Vagina (tissue), 2 donors: Measurements from ENCODE around the gene RAVER2. TPM values are rescaled to one million over a fixed set of nuclear protein-coding genes. Genes with fewer than 3 reads are reported as not detected.

Experiments
- DNase-seq, 2 donors: peaks; one replicate each; pipeline ENCODE4 v3.0.0-alpha.2; 2017; ENCODE audit errors: extremely low spot score in 2 of 2
- H3K27ac ChIP-seq: fragments of 200-600 bp; sonication (generic); one replicate; pipeline ENCODE4 v1.5.1; 2019
- H3K27me3 ChIP-seq: fragments of 200-600 bp; sonication (generic); one replicate; pipeline ENCODE4 v1.5.1; 2019
- H3K36me3 ChIP-seq, 2 donors: fragments of 200-600 bp; sonication (generic); one replicate each; pipeline ENCODE4 v1.5.1; 2017 to 2019
- H3K4me1 ChIP-seq: fragments of 200-600 bp; sonication (generic); one replicate; pipeline ENCODE4 v1.5.1; 2019
- H3K4me3 ChIP-seq, 2 donors: fragments of 200-600 bp; sonication (generic); 1 replicate in 1 of 2; 2 replicates in 1 of 2; pipeline ENCODE4 v1.5.1; 2016 to 2019
- H3K9me3 ChIP-seq: fragments of 200-600 bp; sonication (generic); one replicate; pipeline ENCODE4 v1.5.1; 2019
- POLR2A ChIP-seq, 2 donors: fragments of 450-650 bp; IDR thresholded peaks; one replicate each; pipeline ENCODE4 v1.6.1; 2017; ENCODE audit warnings: antibody characterized with exemption in 2 of 2, mild to moderate bottlenecking in 2 of 2, moderate library complexity in 2 of 2
- POLR2AphosphoS5 ChIP-seq, 2 donors: sonication (generic); formaldehyde crosslinking; IDR thresholded peaks; one replicate each; pipeline ENCODE4 v1.9.0; 2017; ENCODE audit warnings: antibody characterized with exemption in 2 of 2, mild to moderate bottlenecking in 2 of 2, low read depth in 1 of 2; ENCODE audit not compliant: insufficient read depth in 1 of 2
- intact Hi-C: fragments of 100-400 bp; cut with DNase I; formaldehyde crosslinking; loops from one replicate; pipeline ENCODE4 v1.15.1; 2023
- total RNA-seq: library from RNA; depleted of rRNA; stranded (reverse); fragments of >200 nt; gene quantifications from one replicate; pipeline ENCODE4 v1.2.3, GENCODE V29; 2016
- TF ChIP-seq, protein P1 (sequence below), 3 experiments: fragments of 450-650 bp in 2 of 3; fragments of 200-600 bp in 1 of 3; sonication (generic) in 1 of 3; IDR thresholded peaks; one replicate each; pipeline ENCODE4 v1.5.1; 2017 to 2019; ENCODE audit warnings: antibody characterized with exemption in 3 of 3, mild to moderate bottlenecking in 2 of 3, moderate library complexity in 2 of 3

RAVER2 gene
- total RNA-seq, 1 donor from 2014 or later, result 15.0 TPM

DNA sequence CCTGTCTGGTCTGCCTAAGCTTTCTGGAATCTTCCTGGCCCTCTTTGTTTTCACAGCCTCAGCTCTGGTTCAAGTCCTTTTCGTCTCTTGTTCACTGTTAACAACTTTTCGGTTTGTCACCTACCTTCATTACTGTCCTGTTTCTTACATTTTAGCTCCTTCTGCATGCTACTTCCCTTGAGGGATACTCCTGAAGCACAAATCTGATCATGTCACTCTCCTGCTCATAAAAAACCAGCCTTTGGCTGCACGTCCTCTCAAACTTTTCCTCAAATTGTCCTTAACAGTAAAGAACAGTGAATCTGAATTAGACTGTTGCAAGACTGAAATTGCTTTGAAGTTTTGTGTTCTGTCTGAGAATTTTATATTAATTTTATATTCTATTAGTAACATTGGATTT lies 3.3 kb downstream of the RAVER2 start:
- intact Hi-C loops, result no loop called here
- Histone ChIP-seq H3K4me1 (peaks cover 34% of the 10 kb centered on the region), H3K36me3 (no peaks in the 10 kb centered on the region), H3K9me3 (no peaks in the 10 kb centered on the region), H3K27ac (no peak overlapping the region), H3K27me3 (no peaks in the 10 kb centered on the region), H3K4me3 (no peak overlapping the region)
- DNase-seq, result no peak
- no peak for TF ChIP-seq POLR2A (IDR thresholded peaks at IDR 0.05)
- TF ChIP-seq, protein P1, sequence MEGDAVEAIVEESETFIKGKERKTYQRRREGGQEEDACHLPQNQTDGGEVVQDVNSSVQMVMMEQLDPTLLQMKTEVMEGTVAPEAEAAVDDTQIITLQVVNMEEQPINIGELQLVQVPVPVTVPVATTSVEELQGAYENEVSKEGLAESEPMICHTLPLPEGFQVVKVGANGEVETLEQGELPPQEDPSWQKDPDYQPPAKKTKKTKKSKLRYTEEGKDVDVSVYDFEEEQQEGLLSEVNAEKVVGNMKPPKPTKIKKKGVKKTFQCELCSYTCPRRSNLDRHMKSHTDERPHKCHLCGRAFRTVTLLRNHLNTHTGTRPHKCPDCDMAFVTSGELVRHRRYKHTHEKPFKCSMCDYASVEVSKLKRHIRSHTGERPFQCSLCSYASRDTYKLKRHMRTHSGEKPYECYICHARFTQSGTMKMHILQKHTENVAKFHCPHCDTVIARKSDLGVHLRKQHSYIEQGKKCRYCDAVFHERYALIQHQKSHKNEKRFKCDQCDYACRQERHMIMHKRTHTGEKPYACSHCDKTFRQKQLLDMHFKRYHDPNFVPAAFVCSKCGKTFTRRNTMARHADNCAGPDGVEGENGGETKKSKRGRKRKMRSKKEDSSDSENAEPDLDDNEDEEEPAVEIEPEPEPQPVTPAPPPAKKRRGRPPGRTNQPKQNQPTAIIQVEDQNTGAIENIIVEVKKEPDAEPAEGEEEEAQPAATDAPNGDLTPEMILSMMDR (IDR thresholded peaks at IDR 0.05), result no peak
- TF ChIP-seq POLR2AphosphoS5 (IDR thresholded peaks at IDR 0.05; ENCODE audit: insufficient read depth in 1 of 2, low read depth in 1 of 2), result no peak

DNA sequence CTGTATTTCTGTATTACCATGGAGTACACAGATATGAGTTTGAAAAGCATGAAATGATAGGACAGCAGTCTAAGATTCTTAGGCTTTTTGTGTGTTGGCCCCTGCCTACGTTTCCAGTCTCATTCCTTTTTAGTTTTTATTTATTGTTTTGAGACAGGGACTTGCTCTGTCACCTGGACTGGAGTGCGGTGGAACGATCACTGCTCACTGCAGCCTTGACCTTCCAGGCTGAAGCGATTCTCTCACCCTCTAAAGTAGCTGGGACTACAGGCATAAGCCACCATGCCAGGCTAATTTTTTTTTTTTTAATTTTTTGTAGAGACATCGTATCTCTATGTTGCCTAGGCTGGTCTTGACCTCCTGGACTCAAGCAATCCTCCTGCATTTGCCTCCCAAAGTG lies 3.8 kb downstream of the RAVER2 start:
- Histone ChIP-seq H3K4me1 (peaks cover 34% of the 10 kb centered on the region), H3K4me3 (no peak overlapping the region), H3K27me3 (no peaks in the 10 kb centered on the region), H3K9me3 (no peaks in the 10 kb centered on the region), H3K36me3 (no peaks in the 10 kb centered on the region), H3K27ac (no peak overlapping the region)
- no peak for TF ChIP-seq POLR2A (IDR thresholded peaks at IDR 0.05)
- no peak for TF ChIP-seq POLR2AphosphoS5 (IDR thresholded peaks at IDR 0.05; ENCODE audit: insufficient read depth in 1 of 2, low read depth in 1 of 2)
- TF ChIP-seq, protein P1 (IDR thresholded peaks at IDR 0.05), result no peak
- no peak for DNase-seq
- intact Hi-C loops, result no loop called here

DNA sequence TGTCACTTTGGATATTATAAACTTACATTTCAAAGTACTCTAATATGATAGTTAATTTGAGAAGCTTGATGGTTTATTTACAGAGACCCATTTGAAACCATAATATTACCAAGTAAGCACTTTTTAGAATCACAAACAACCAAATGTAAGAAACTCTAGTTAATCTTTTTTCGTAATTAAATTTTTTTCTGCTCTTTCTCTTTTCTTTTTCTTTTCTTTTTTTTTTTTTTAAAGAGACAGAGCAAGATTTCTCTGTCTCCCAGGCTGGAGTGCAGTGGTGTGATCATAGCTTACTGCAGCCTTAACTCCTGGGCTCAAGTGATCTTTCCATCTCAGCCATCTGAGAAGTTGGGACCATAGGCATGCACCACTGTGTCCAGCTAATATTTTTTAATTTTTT lies 5.2 kb downstream of the RAVER2 start:
- H3K36me3 ChIP-seq, result no peaks in the 10 kb centered on the region
- no peaks in the 10 kb centered on the region for H3K27me3 ChIP-seq
- no peak for DNase-seq

DNA sequence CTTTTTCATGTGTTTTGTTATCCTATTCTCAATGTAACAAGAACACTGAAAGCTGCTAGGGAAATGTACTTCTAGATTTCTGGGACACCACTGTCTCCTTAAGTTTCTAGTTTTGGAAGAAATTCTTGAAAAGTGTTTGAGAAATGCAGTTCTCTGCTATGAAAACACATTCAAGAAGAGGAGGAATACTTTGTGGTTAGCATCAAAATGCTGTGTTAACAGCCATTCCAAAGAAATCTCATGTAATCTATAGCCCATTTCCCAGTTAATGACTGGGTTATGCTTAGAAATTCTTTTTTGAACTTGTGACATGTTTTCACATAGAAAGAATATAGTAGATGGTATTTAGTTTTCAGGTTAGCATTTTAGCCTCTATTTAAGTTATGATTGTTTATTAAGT lies 6.0 kb downstream of the RAVER2 start:
- H3K36me3 ChIP-seq, result no peaks in the 10 kb centered on the region
- H3K9me3 ChIP-seq, result no peaks in the 10 kb centered on the region
- intact Hi-C loops, result no loop called here
- DNase-seq, result no peak
- H3K4me1 ChIP-seq, result peaks cover 40% of the 10 kb centered on the region
- H3K27ac ChIP-seq, result no peak overlapping the region
- H3K4me3 ChIP-seq, result no peak overlapping the region
- H3K27me3 ChIP-seq, result no peaks in the 10 kb centered on the region
- TF ChIP-seq POLR2A (IDR thresholded peaks at IDR 0.05) (no peak), POLR2AphosphoS5 (IDR thresholded peaks at IDR 0.05; ENCODE audit: insufficient read depth in 1 of 2, low read depth in 1 of 2) (no peak)
- TF ChIP-seq, protein P1 (IDR thresholded peaks at IDR 0.05), result no peak

More for the DNA sequence above, 5.2 kb downstream of the RAVER2 start:
- TF ChIP-seq, protein P1 (IDR thresholded peaks at IDR 0.05), result no peak
- TF ChIP-seq POLR2AphosphoS5 (IDR thresholded peaks at IDR 0.05; ENCODE audit: insufficient read depth in 1 of 2, low read depth in 1 of 2) (no peak), POLR2A (IDR thresholded peaks at IDR 0.05) (no peak)
- intact Hi-C loops, result no loop called here
- Histone ChIP-seq H3K9me3 (no peaks in the 10 kb centered on the region), H3K27ac (no peak overlapping the region), H3K4me1 (peaks cover 42% of the 10 kb centered on the region), H3K4me3 (no peak overlapping the region)

DNA sequence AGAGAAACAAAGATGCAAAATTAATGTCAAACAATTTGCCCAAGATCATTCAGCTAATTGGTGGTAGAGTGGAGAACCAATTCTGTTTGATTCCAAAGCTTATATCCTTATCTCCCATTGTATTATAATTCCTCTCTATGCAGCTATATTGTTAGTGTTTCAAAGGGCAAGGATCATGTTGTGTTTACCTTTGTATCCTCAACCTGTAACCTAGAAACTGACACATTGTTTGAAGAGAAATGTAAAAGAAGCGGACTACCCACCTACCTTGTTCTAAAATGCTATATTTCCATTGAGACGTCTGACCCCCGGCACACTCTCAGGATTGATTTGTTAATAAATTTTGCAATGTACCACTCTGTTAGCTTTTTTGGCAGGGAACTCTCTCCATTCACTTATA lies 9.3 kb downstream of the RAVER2 start:
- TF ChIP-seq, protein P1 (IDR thresholded peaks at IDR 0.05), result no peak
- TF ChIP-seq POLR2A (IDR thresholded peaks at IDR 0.05), result no peak
- TF ChIP-seq POLR2AphosphoS5 (IDR thresholded peaks at IDR 0.05; ENCODE audit: insufficient read depth in 1 of 2, low read depth in 1 of 2), result no peak
- Histone ChIP-seq H3K4me3 (no peak overlapping the region), H3K36me3 (no peaks in the 10 kb centered on the region), H3K4me1 (peaks cover 9% of the 10 kb centered on the region), H3K27ac (no peak overlapping the region), H3K9me3 (no peaks in the 10 kb centered on the region), H3K27me3 (no peaks in the 10 kb centered on the region)
- DNase-seq, result no peak
- intact Hi-C loops, result no loop called here
